ENCODE results near the gene AHCYL1.
"Not testable (repeated sequence)": the region's sequence is repeated elsewhere in the genome, so short reads cannot be mapped to it uniquely, and the experiment has no call there.

The AHCYL1 gene

GRCh38 chr1:110002695-110003094 lies 18.1 kb downstream of the AHCYL1 start:
- DNase-seq = no peak

GRCh38 chr1:110003747-110004428 lies 19.3 kb downstream of the AHCYL1 start:
- no peak for DNase-seq

GRCh38 chr1:110004583-110004982 lies 20.0 kb downstream of the AHCYL1 start:
- DNase-seq = peak; percentile 22

GRCh38 chr1:110005971-110006370 lies 21.4 kb downstream of the AHCYL1 start:
- no peak for DNase-seq

GRCh38 chr1:110006516-110006915 lies 22.0 kb downstream of the AHCYL1 start:
- no peak for DNase-seq

GRCh38 chr1:110007046-110007830 lies 22.7 kb downstream of the AHCYL1 start:
- DNase-seq = no peak

- no peak for DNase-seq
These were observed 24.5 kb downstream of the AHCYL1 start for GRCh38 chr1:110008971-110009565.

- DNase-seq = peak; percentile 8
These were observed 27.0 kb downstream of the AHCYL1 start for GRCh38 chr1:110011527-110012041.

- DNase-seq = no peak
These were observed 27.7 kb downstream of the AHCYL1 start for GRCh38 chr1:110012100-110012780.

GRCh38 chr1:110017792-110018191 lies 33.2 kb downstream of the AHCYL1 start:
- DNase-seq = no peak

GRCh38 chr1:110018396-110018795 lies 33.8 kb downstream of the AHCYL1 start:
- no peak for DNase-seq

GRCh38 chr1:110019770-110020169 lies 35.2 kb downstream of the AHCYL1 start:
- DNase-seq = no peak

GRCh38 chr1:110021285-110021684 lies 36.7 kb downstream of the AHCYL1 start:
- DNase-seq = no peak

- DNase-seq = no peak
These were observed 40.0 kb downstream of the AHCYL1 start for GRCh38 chr1:110024613-110025012.

GRCh38 chr1:110030687-110031086 lies 46.1 kb downstream of the AHCYL1 start:
- DNase-seq = not testable (repeated sequence)

GRCh38 chr1:110032327-110032726 lies 47.8 kb downstream of the AHCYL1 start:
- DNase-seq = no peak

GRCh38 chr1:110033421-110033820 lies 48.9 kb downstream of the AHCYL1 start:
- DNase-seq = no peak

- no peak for DNase-seq
These were observed 49.5 kb downstream of the AHCYL1 start for GRCh38 chr1:110034040-110034450.

GRCh38 chr1:110034451-110035235 lies 50.1 kb downstream of the AHCYL1 start, which contains the start of gene STRIP1:
STRIP1 (plus strand) TSS chr1:110034624; CDS start chr1:110034638, 14 bp downstream.
- DNase-seq = peak; percentile 96

GRCh38 chr1:110035236-110035752 lies 50.7 kb downstream of the AHCYL1 start:
- peak; percentile 28 for DNase-seq

- DNase-seq = no peak
These were observed 53.7 kb downstream of the AHCYL1 start for GRCh38 chr1:110038271-110038670.

GRCh38 chr1:110039641-110040040 lies 55.1 kb downstream of the AHCYL1 start:
- DNase-seq = no peak
